ENCODE measurements around the gene SBF2.

SBF2 gene

DNA sequence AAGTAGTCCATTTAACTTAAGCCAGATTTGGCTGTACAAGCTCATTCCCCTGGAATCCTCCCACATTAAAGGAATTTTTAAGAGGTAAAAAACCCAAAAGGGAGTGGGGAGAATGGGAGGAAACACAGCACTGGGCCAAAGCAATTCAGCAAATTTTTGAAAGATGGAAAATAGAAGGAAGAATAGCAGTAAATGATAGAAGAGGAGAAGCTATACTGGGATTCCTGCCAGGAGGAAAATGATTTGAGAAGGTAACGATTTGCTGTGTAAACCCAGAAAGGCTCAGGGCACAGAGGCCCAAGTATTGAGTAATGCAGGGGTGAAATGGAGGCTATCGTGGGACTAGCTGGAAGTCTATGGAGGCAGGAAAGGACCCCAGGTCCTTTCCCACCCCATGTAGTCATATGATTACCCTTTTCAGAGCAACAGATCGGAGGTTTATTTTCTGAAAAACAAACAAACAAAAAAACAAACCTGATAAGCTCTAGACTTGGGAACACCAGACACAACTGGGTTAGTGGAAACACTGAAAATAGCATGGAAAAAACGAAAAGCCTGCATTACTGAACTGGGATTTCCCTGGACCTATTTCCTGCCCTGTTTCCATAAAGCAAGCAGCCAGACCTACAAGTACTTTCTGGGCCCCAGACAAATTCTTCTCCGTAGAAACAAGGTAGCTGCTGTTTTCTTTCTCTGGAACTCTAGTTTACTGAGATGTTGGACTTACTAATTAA lies 490.2 kb downstream of the SBF2 start:
- TF ChIP-seq, protein P1, sequence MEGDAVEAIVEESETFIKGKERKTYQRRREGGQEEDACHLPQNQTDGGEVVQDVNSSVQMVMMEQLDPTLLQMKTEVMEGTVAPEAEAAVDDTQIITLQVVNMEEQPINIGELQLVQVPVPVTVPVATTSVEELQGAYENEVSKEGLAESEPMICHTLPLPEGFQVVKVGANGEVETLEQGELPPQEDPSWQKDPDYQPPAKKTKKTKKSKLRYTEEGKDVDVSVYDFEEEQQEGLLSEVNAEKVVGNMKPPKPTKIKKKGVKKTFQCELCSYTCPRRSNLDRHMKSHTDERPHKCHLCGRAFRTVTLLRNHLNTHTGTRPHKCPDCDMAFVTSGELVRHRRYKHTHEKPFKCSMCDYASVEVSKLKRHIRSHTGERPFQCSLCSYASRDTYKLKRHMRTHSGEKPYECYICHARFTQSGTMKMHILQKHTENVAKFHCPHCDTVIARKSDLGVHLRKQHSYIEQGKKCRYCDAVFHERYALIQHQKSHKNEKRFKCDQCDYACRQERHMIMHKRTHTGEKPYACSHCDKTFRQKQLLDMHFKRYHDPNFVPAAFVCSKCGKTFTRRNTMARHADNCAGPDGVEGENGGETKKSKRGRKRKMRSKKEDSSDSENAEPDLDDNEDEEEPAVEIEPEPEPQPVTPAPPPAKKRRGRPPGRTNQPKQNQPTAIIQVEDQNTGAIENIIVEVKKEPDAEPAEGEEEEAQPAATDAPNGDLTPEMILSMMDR (IDR thresholded peaks at IDR 0.05; ENCODE audit: poor library complexity, severe bottlenecking): no peak

DNA sequence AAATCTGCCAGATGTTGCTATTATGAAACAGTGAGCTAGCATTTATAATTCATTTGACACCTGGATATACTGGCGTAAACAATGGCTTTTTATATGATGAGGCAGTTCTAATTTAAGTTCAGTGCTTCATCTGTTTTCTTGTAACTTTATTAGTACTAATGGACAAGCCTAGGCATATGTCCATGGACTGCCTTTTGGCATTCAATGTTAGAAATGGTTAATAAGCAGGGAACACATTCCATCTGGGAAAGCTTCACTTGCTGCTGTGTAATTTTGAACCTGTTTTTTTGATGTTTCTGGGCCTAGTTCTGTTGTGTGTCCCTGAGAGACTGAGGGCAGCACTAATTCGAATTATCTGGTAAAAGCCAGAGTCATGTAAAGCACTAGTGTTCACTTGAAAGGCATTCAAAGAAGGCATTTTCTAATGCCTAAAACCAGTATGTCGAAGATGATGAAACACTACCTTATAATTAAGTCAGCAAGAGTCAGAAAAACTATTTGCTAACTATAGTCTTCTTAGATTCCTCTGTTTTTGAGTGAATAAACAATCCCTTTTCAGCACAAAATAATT lies 491.6 kb downstream of the SBF2 start:
- TF ChIP-seq, protein P1 (IDR thresholded peaks at IDR 0.05; ENCODE audit: poor library complexity, severe bottlenecking): no peak
- H3K4me3 ChIP-seq (ENCODE audit: severe bottlenecking): no peak overlapping the region
- no peak for DNase-seq (ENCODE audit: low spot score)
- peak overlapping the region; percentile 68 for H3K27ac ChIP-seq (ENCODE audit: poor library complexity, severe bottlenecking)
- peaks cover 26% of the 10 kb centered on the region for H3K4me1 ChIP-seq (ENCODE audit: insufficient read depth, poor library complexity, severe bottlenecking)
- H3K36me3 ChIP-seq (ENCODE audit: low read depth): peaks cover 7% of the 10 kb centered on the region
- H3K27me3 ChIP-seq (ENCODE audit: insufficient read depth, poor library complexity, severe bottlenecking): no peaks in the 10 kb centered on the region
- ATAC-seq (ENCODE audit: low read depth): peak; percentile 69
- no peaks in the 10 kb centered on the region for H3K9me3 ChIP-seq (ENCODE audit: severe bottlenecking)

More for the DNA sequence above, 490.2 kb downstream of the SBF2 start:
- H3K27ac ChIP-seq (ENCODE audit: poor library complexity, severe bottlenecking): peak overlapping the region; percentile 68
- DNase-seq (ENCODE audit: low spot score) (no peak), ATAC-seq (ENCODE audit: low read depth) (no peak)
- no peak overlapping the region for H3K4me3 ChIP-seq (ENCODE audit: severe bottlenecking)
- H3K36me3 ChIP-seq (ENCODE audit: low read depth): peaks cover 12% of the 10 kb centered on the region
- H3K27me3 ChIP-seq (ENCODE audit: insufficient read depth, poor library complexity, severe bottlenecking): no peaks in the 10 kb centered on the region
- H3K9me3 ChIP-seq (ENCODE audit: severe bottlenecking): no peaks in the 10 kb centered on the region
- H3K4me1 ChIP-seq (ENCODE audit: insufficient read depth, poor library complexity, severe bottlenecking): peaks cover 26% of the 10 kb centered on the region

DNA sequence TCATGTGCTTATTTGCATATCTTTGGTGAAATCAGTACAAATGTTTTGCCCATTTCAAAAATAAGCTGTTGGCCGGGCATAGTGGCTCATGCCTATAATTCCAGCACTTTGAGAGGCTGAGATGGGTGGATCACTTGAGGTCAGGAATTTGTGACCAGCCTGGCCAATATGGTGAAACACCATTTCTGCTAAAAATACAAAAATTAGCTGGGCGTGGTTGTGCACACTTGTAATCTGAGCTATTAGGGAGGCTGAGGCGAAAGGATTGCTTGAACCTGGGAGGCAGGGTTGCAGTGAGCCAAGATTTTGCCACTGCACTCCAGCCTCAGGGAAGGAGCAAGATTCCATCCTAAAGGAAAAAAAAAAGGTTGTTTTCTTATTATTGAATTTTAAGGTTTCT lies 494.1 kb downstream of the SBF2 start:
- H3K9me3 ChIP-seq (ENCODE audit: severe bottlenecking): no peaks in the 10 kb centered on the region

DNA sequence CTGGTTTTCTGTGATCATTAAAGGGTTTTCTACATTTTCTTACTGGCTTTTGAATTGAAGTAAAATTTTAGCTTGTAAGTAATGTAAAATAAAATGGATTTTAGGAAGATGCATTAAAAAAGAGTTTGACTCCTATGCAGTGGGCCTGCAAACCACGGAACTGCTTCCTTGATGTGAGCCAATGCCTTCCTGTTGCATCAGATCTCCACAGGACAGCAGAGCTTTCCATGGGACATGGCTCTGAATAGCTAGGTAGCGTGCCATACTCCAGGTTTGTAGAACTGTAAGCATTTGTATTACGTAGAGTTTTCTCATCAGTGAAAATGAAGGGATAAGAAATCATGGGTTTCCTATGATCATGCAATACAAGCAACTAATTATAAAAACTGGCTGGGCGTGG lies 496.7 kb downstream of the SBF2 start:
- no peak for DNase-seq (ENCODE audit: low spot score)
- H3K4me1 ChIP-seq (ENCODE audit: insufficient read depth, poor library complexity, severe bottlenecking): peaks cover 13% of the 10 kb centered on the region
- H3K27me3 ChIP-seq (ENCODE audit: insufficient read depth, poor library complexity, severe bottlenecking): no peaks in the 10 kb centered on the region
- ATAC-seq (ENCODE audit: low read depth): no peak
- peaks cover 3% of the 10 kb centered on the region; the same call in 1 of the 2 replicates for H3K36me3 ChIP-seq (ENCODE audit: low read depth)
- no peaks in the 10 kb centered on the region for H3K9me3 ChIP-seq (ENCODE audit: severe bottlenecking)
- no peak overlapping the region for H3K4me3 ChIP-seq (ENCODE audit: severe bottlenecking)
- TF ChIP-seq, protein P1 (IDR thresholded peaks at IDR 0.05; ENCODE audit: poor library complexity, severe bottlenecking): no peak
- no peak overlapping the region for H3K27ac ChIP-seq (ENCODE audit: poor library complexity, severe bottlenecking)

More for the DNA sequence above, 494.1 kb downstream of the SBF2 start:
- H3K36me3 ChIP-seq (ENCODE audit: low read depth): peaks cover 3% of the 10 kb centered on the region; the same call in 1 of the 2 replicates
- no peak overlapping the region for H3K4me3 ChIP-seq (ENCODE audit: severe bottlenecking)
- peaks cover 26% of the 10 kb centered on the region for H3K4me1 ChIP-seq (ENCODE audit: insufficient read depth, poor library complexity, severe bottlenecking)
- TF ChIP-seq, protein P1 (IDR thresholded peaks at IDR 0.05; ENCODE audit: poor library complexity, severe bottlenecking): no peak
- no peak overlapping the region for H3K27ac ChIP-seq (ENCODE audit: poor library complexity, severe bottlenecking)
- DNase-seq (ENCODE audit: low spot score) (no peak), ATAC-seq (ENCODE audit: low read depth) (peak; percentile 29; the same call in 1 of the 3 replicates)
- no peaks in the 10 kb centered on the region for H3K27me3 ChIP-seq (ENCODE audit: insufficient read depth, poor library complexity, severe bottlenecking)

DNA sequence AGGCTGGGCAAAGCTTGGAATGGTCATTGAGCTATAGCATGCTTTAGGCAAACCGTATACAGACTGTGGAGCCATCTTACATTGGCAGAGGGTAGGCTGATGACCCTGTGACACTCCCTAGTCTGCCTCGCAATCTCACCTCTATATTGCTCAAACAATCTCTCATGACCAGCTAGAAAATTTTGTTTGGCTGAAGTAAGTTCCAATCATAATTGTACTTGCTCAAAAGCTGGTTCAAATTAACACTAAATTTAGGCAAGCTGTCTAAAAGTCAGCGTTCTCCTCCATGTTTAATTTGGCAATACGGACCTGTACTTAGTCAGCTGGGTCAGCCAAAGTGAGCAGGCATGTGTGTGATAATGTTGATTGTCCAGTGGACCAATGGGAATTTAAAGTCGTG lies 497.2 kb downstream of the SBF2 start:
- H3K27me3 ChIP-seq (ENCODE audit: insufficient read depth, poor library complexity, severe bottlenecking): no peaks in the 10 kb centered on the region
- H3K36me3 ChIP-seq (ENCODE audit: low read depth): peaks cover 3% of the 10 kb centered on the region; the same call in 1 of the 2 replicates
- no peak overlapping the region for H3K27ac ChIP-seq (ENCODE audit: poor library complexity, severe bottlenecking)
- ATAC-seq (ENCODE audit: low read depth) (no peak), DNase-seq (ENCODE audit: low spot score) (no peak)
- peaks cover 8% of the 10 kb centered on the region for H3K4me1 ChIP-seq (ENCODE audit: insufficient read depth, poor library complexity, severe bottlenecking)
- H3K9me3 ChIP-seq (ENCODE audit: severe bottlenecking): no peaks in the 10 kb centered on the region
- TF ChIP-seq, protein P1 (IDR thresholded peaks at IDR 0.05; ENCODE audit: poor library complexity, severe bottlenecking): no peak
- H3K4me3 ChIP-seq (ENCODE audit: severe bottlenecking): no peak overlapping the region
